TTC549 (cell line): ENCODE measurements around the gene CBX6.

Experiments
- FAIRE-seq: peaks from 2 replicates; lab custom pipeline; 2012; peaks lifted over from hg19 to GRCh38; lab: Jason Lieb, UNC

The CBX6 gene

DNA sequence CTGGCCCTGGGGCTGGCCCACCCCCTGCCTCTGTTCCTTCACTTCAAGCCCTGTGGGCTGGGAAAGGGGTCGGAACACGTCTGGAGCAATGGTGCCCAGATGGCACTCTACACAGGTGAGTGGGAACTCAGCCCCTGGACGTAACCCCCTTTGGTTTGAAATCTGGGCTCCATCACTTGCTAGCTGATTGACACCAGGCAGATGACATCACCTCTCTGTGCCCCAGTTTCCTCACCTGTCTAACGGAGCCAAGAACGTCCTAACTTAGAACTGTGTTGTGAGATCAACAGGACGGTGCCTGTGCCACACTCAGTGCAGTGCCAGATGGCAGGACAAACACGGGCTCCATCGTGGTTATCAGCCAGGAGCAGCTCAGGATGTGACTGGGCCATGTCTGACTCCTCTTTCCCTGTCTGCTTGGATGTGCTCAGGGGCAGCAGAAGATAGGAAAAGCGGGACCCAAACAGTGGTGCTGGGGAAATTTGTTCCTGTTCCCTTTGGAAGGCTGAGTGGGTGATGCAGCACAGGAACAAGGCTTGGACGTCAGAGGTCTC lies 52.6 kb downstream of the CBX6 start:
- no peak for FAIRE-seq

- FAIRE-seq = no peak
Measured at GRCh38 chr22:38817196-38817595, 54.8 kb downstream of the CBX6 start.

DNA sequence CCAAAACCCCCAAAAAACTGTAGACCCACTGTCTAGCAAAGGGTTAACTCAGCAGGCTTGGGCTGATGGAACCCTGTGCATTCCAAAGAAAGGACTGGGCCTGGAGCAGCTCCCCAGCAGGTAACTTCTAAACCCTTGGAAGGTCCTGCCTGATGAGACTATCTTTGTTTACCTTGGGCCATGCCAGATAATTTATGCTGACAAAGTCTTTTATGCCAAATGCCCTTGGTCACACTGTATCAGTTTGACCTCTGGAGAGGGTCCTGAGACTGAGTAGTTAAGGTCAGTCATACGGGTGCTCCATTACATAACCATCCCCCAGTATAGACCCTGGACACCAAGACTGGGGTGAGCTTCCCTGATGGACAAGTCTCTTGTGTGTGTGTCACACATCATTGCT lies 56.2 kb downstream of the CBX6 start:
- no peak for FAIRE-seq
